Esophagus muscularis mucosa (tissue), 4 donors: ENCODE results near the gene IFITM2. TPM values are rescaled to one million over a fixed set of nuclear protein-coding genes. Genes with fewer than 3 reads are reported as not detected.
A peak's percentile ranks its signal among the peaks of the same experiment; 100 is the strongest.
"Not testable (repeated sequence)": the region's sequence is repeated elsewhere in the genome, so short reads cannot be mapped to it uniquely, and the experiment has no call there.

ENCODE experiments used
- DNase-seq: peaks from one replicate; pipeline ENCODE4 v3.0.0-alpha.2; 2017; ENCODE audit errors: extremely low spot score
- H3K27ac ChIP-seq, 4 donors: fragments of 200-600 bp; sonication (generic); replicated peaks in 1 of 4; 1 replicate in 3 of 4; 2 replicates in 1 of 4; pipeline ENCODE4 v1.5.1; 2016 to 2019; ENCODE audit warnings: mild to moderate bottlenecking in 1 of 4
- H3K27me3 ChIP-seq, 4 donors: fragments of 200-600 bp; sonication (generic); one replicate each; pipeline versions ENCODE4 v1.5.1 to v1.6.0; 2016 to 2019
- H3K36me3 ChIP-seq, 4 donors: fragments of 200-600 bp; sonication (generic); one replicate each; pipeline ENCODE4 v1.5.1; 2016 to 2019
- H3K4me1 ChIP-seq, 4 donors: fragments of 200-600 bp; sonication (generic); one replicate each; pipeline ENCODE4 v1.5.1; 2016 to 2019
- H3K4me3 ChIP-seq, 4 donors: fragments of 200-600 bp; sonication (generic); 1 replicate in 2 of 4; 2 replicates in 2 of 4; pipeline ENCODE4 v1.5.1; 2016 to 2019; ENCODE audit warnings: mild to moderate bottlenecking in 4 of 4, moderate library complexity in 1 of 4
- H3K9me3 ChIP-seq, 4 donors: fragments of 200-600 bp; sonication (generic); 1 replicate in 3 of 4; 2 replicates in 1 of 4; pipeline ENCODE4 v1.5.1; 2016 to 2019
- CTCF ChIP-seq, 3 experiments: fragments of 200-600 bp in 2 of 3; fragments of 450-650 bp in 1 of 3; sonication (generic) in 2 of 3; IDR thresholded peaks; one replicate each; pipeline ENCODE4 v1.5.1; 2017 to 2019; ENCODE audit warnings: antibody characterized with exemption in 3 of 3, mild to moderate bottlenecking in 2 of 3, moderate library complexity in 1 of 3
- EP300 ChIP-seq: sonication (generic); formaldehyde crosslinking; IDR thresholded peaks from one replicate; pipeline ENCODE4 v1.6.1; 2017; ENCODE audit warnings: antibody characterized with exemption
- POLR2A ChIP-seq: fragments of 450-650 bp; IDR thresholded peaks from one replicate; pipeline ENCODE4 v1.6.1; 2017; ENCODE audit warnings: antibody characterized with exemption, moderate library complexity, mild to moderate bottlenecking, low read depth
- POLR2AphosphoS5 ChIP-seq, 2 donors: sonication (generic); formaldehyde crosslinking; IDR thresholded peaks; one replicate each; pipeline ENCODE4 v1.6.1; 2017; ENCODE audit warnings: antibody characterized with exemption in 2 of 2
- WGBS: methylation state at CpG from one replicate; pipeline ENCODE4 v1.1.5; 2018; 5-methylcytosine and 5-hydroxymethylcytosine counted together
- intact Hi-C: fragments of 100-400 bp; cut with DNase I; formaldehyde crosslinking; loops from one replicate; pipeline ENCODE4 v1.15.1; 2023
- total RNA-seq, 4 donors: library from RNA; depleted of rRNA; stranded (reverse); fragments of >200 nt; gene quantifications; one replicate each; pipeline versions ENCODE4 v1.1.0 to v1.2.1, GENCODE V29; 2016

IFITM2 gene
- total RNA-seq, 4 donors from 2014 or later = 92.2 to 235 (median 194) TPM

GRCh38 chr11:324156-324555 lies 16.5 kb downstream of the IFITM2 start:
- H3K9me3 ChIP-seq = no peaks in the 10 kb centered on the region
- peaks cover 46 to 61% (median 52%) of the 10 kb centered on the region in 4 donors for H3K4me1 ChIP-seq
- no peak for DNase-seq
- no peak overlapping the region for H3K4me3 ChIP-seq
- TF ChIP-seq EP300 = no peak
- TF ChIP-seq POLR2AphosphoS5 (IDR thresholded peaks at IDR 0.05) = no peak
- TF ChIP-seq POLR2A = no peak
- TF ChIP-seq CTCF (IDR thresholded peaks at IDR 0.05) = no peak
- 65% methylated on average over 11 of the region's 11 CpGs for WGBS
- H3K27me3 ChIP-seq = no peaks in the 10 kb centered on the region
- peak overlapping the region; percentile 86 to 87 (median 86) for H3K27ac ChIP-seq
- no peaks in the 10 kb centered on the region for H3K36me3 ChIP-seq
- intact Hi-C loops = no loop called here

GRCh38 chr11:324593-325517 lies 17.2 kb downstream of the IFITM2 start:
- peak in 1 of 2 donors; percentile 17 for TF ChIP-seq POLR2AphosphoS5 (IDR thresholded peaks at IDR 0.05)
- Histone ChIP-seq H3K27ac (peak overlapping the region; percentile 86 to 90 (median 87)), H3K4me1 (peaks cover 46 to 61% (median 52%) of the 10 kb centered on the region in 4 donors), H3K4me3 (peak overlapping the region in 2 of 4 donors; percentile 20 to 21)
- 56% methylated on average over 27 of the region's 34 CpGs for WGBS
- intact Hi-C loops, H3K36me3 ChIP-seq, H3K9me3 ChIP-seq, H3K27me3 ChIP-seq, DNase-seq: not testable (repeated sequence)

- Histone ChIP-seq H3K27ac (peak overlapping the region; percentile 86 to 90 (median 87)), H3K27me3 (no peaks in the 10 kb centered on the region), H3K4me1 (peaks cover 46 to 58% (median 50%) of the 10 kb centered on the region in 4 donors), H3K4me3 (peak overlapping the region in 1 of 4 donors; percentile 15), H3K36me3 (no peaks in the 10 kb centered on the region), H3K9me3 (no peaks in the 10 kb centered on the region)
- TF ChIP-seq POLR2AphosphoS5 (IDR thresholded peaks at IDR 0.05) (no peak), CTCF (IDR thresholded peaks at IDR 0.05) (no peak), POLR2A (no peak), EP300 (no peak)
- WGBS = 83% methylated on average over 29 of the region's 30 CpGs
- DNase-seq = no peak
- intact Hi-C loops = loop anchor here (2.0 kb wide), 1 partner anchor 27 kb away; no protein-coding TSS in a partner anchor
Observed at GRCh38 chr11:325796-326591, 18.4 kb downstream of the IFITM2 start.

- Histone ChIP-seq H3K36me3 (no peaks in the 10 kb centered on the region), H3K4me1 (peaks cover 46 to 57% (median 48%) of the 10 kb centered on the region in 4 donors), H3K27ac (peak overlapping the region; percentile 86 to 90 (median 87)), H3K9me3 (no peaks in the 10 kb centered on the region), H3K4me3 (peak overlapping the region in 3 of 4 donors; percentile 8 to 15 (median 9)), H3K27me3 (no peaks in the 10 kb centered on the region)
- WGBS = 83% methylated on average over 6 of the region's 6 CpGs
- no peak for DNase-seq
- TF ChIP-seq POLR2A (no peak), EP300 (no peak), POLR2AphosphoS5 (IDR thresholded peaks at IDR 0.05) (no peak), CTCF (IDR thresholded peaks at IDR 0.05) (no peak)
- intact Hi-C loops = loop anchor here (2.0 kb wide), 1 partner anchor 26 kb away; no protein-coding TSS in a partner anchor
Observed at GRCh38 chr11:326592-326841, 18.9 kb downstream of the IFITM2 start.
